HG02943 (cell line): ENCODE measurements around the gene PHLDB1.

Experiments
- ATAC-seq: cut with Tn5 transposase; IDR thresholded peaks from one replicate; pipeline ENCODE4 v1.9.1; 2021; ENCODE audit warnings: mild to moderate bottlenecking, low read depth, moderate library complexity; ENCODE audit not compliant: unreplicated experiment

Gene PHLDB1

GRCh38 chr11:118621071-118621783, 13.8 kb downstream of the PHLDB1 start:
- no peak for ATAC-seq

GRCh38 chr11:118621784-118622375, 14.5 kb downstream of the PHLDB1 start:
- ATAC-seq: no peak

GRCh38 chr11:118622376-118623268, 15.2 kb downstream of the PHLDB1 start:
- no peak for ATAC-seq

- ATAC-seq: no peak
Measured at GRCh38 chr11:118623269-118623655, 15.8 kb downstream of the PHLDB1 start.

- no peak for ATAC-seq
Measured at GRCh38 chr11:118625036-118625690, 17.7 kb downstream of the PHLDB1 start.

GRCh38 chr11:118625976-118626375, 18.6 kb downstream of the PHLDB1 start:
- ATAC-seq: no peak

GRCh38 chr11:118627566-118627965, 20.2 kb downstream of the PHLDB1 start:
- ATAC-seq: no peak

GRCh38 chr11:118628031-118628430, 20.6 kb downstream of the PHLDB1 start:
- no peak for ATAC-seq

- no peak for ATAC-seq
Measured at GRCh38 chr11:118628432-118628831, 21.0 kb downstream of the PHLDB1 start.

- ATAC-seq: no peak
Measured at GRCh38 chr11:118628861-118629549, 21.6 kb downstream of the PHLDB1 start.

GRCh38 chr11:118629761-118630661, 22.6 kb downstream of the PHLDB1 start:
- no peak for ATAC-seq

GRCh38 chr11:118631142-118631909, 23.9 kb downstream of the PHLDB1 start:
- ATAC-seq: no peak

- no peak for ATAC-seq
Measured at GRCh38 chr11:118632577-118633318, 25.3 kb downstream of the PHLDB1 start.

- ATAC-seq: no peak
Measured at GRCh38 chr11:118633319-118633690, 25.9 kb downstream of the PHLDB1 start.

- no peak for ATAC-seq
Measured at GRCh38 chr11:118633979-118634378, 26.6 kb downstream of the PHLDB1 start.

- no peak for ATAC-seq
Measured at GRCh38 chr11:118634431-118635236, 27.2 kb downstream of the PHLDB1 start.

- no peak for ATAC-seq
Measured at GRCh38 chr11:118635237-118635591, 27.8 kb downstream of the PHLDB1 start.
